ENCODE results near the gene HELZ. TPM values are rescaled to one million over a fixed set of nuclear protein-coding genes. Genes with fewer than 3 reads are reported as not detected.

The HELZ gene
- total and polyA plus RNA-seq, 2 of the 8 experiments (the other 6 are each of a cell fraction or from before 2014, with no cell fraction given): 10.0 to 48.7 TPM

DNA sequence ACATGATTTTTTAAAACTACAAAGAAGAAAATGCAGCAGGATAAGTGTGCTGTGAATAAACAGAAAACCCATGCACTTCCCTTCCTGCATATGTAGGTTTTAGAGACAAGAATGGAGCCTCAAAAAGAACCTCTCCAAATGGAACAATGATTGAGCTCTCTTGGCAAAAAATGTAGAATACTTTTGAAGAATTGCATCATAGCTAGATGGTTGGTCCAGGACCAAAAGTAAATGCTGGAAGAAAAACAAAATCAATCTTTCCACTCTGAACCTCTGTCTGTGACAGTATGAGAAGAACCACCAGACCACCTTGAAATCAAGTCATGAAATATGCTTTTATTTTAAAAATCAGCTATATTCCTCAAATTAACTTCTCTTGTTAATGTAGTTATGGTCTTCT, 17.5 kb downstream of the HELZ start (continued):
- TF ChIP-seq RNF2 (IDR thresholded peaks at IDR 0.05; ENCODE audit: borderline replicate concordance, low read depth, low read length, missing control alignments, poor library complexity, severe bottlenecking) (no peak), CREB1 (IDR thresholded peaks at IDR 0.05) (no peak), TAF1 (IDR thresholded peaks at IDR 0.05; ENCODE audit: low read depth, low read length) (no peak), CBX8 (IDR thresholded peaks at IDR 0.05; ENCODE audit: borderline replicate concordance, low read depth, low read length) (no peak)
